HG02798 (cell line): ENCODE data around the gene RND3.

Source experiments
- ATAC-seq: cut with Tn5 transposase; IDR thresholded peaks from one replicate; pipeline ENCODE4 v1.9.1; 2021; ENCODE audit warnings: mild to moderate bottlenecking; ENCODE audit not compliant: unreplicated experiment, poor library complexity

The RND3 gene

GRCh38 chr2:150449856-150450255, 37.6 kb downstream of the RND3 start:
- no peak for ATAC-seq

DNA sequence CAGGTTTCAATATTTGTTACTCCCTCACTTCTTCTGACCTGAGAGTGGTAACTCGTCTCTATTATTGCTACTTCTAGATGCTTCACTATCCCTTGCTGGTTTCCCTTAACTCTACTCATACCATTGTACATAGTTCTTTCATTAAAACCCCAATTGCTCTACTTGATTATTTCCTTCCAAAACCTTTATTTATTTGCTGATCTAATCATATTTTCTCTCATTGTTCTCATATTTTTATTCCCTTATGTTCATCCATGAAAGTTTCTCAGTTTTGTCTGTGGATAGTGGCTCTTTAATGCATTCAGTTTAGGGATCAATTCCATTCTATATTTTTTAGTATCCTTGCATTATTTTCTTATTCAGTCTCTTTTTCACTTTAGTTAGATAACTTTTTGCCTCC, 42.1 kb downstream of the RND3 start:
- no peak for ATAC-seq

- no peak for ATAC-seq
Measured at GRCh38 chr2:150442484-150442883, 45.0 kb downstream of the RND3 start.

DNA sequence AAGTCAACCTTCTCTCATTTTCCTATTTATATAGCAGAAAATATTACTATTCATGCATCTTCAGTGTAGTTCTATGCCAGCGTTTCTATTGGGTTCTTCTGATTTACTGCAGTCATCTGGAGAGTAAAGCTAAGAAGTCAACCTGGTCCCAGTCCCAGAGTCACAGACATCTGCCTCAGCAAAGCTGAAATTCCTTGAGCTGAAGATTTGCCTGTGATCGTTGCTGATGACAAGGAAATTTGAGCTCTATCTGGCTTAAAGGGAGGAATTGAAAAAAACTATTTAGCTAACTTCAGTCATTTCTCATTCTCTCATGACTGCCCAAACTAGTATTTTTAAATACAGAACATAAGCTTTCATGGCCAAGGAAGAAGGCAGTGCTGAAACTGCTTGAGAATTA, 45.7 kb downstream of the RND3 start:
- ATAC-seq, result no peak

- no peak for ATAC-seq
Measured at GRCh38 chr2:150441226-150441625, 46.2 kb downstream of the RND3 start.

DNA sequence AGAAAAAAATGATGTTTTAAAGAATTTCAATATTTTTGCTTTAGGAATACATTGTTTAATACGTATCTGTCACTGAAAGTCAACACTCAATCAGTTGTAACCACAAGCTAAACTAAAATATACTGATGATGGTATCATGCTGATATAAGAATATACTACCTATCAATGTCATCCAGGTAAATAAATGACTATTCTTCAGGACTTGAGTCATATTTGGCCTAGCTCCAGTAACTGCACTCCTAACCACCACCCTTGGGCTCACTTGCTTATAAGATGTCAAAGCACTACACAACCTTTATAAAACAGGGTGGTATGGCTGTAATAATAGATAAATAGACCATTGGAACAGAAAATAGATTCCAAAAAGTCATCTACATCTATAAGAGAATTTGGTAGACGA, 48.8 kb downstream of the RND3 start:
- ATAC-seq, result no peak

- ATAC-seq, result no peak
Measured at GRCh38 chr2:150438041-150438440, 49.4 kb downstream of the RND3 start.

GRCh38 chr2:150432312-150432625, 55.2 kb downstream of the RND3 start:
- ATAC-seq, result no peak

- no peak for ATAC-seq
Measured at GRCh38 chr2:150431561-150432311, 55.7 kb downstream of the RND3 start.

DNA sequence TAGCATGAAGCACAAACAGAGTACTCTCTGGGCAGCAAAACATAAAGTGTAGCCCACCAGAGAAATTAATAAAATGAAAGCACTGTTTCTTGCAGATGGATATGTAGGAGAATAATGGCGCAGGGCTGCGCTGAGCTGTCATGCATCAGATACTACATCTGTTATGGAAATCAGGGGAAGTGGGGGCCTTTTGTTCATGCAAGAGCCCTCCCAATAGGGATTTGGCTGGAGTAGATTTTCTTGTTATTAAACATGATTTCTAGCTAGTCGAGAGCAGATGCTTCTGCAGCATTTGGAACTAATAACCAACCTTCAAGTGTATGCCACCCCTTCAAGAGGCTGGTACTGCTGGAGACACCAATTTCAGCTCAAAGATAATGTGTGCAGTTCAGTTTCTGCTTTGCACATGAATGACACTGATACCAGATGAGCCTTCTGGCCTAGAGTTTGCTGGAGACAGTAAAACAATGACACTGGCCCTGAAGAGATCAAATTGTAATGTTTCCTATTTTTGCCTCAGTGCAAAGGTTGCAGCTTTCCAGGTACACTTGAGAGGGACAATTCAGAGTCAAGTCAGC, 58.0 kb downstream of the RND3 start:
- no peak for ATAC-seq

DNA sequence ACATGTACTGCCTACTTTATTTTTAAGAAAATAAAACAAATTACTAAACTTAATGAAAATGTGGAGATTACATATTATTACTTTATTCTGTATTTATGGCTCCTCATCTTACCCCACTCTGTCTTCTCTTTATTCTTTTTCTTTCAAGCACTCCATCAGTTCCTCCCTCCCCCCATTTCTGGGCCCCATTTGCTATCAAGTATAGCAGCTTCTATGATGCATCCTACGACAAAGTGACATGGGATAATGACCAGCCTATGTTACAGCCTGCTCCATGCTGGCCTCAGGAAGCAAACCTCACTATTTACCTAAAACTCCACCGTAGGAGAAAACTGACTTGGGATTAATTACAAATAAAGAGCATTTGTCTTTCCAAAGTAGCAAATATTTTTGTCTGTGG, 58.8 kb downstream of the RND3 start:
- no peak for ATAC-seq

DNA sequence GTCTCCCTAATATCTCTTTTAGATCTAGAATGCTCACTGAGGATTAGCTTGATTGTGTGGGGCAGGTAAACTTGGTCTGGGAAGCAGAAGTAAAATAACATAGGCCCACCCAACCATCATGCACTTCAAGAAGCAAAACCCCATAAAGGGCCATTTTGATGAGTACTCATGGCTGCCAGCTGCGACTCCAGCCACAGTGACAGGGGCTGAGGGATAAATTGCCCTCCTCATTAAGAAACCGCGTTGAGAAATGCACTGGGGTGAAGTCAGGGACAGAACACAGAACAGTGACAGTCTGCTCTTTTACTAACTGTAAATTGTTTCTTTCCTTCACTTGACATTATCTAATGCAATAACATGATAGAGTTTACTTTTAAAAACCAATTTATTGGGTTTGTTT, 60.2 kb downstream of the RND3 start:
- no peak for ATAC-seq

- no peak for ATAC-seq
Measured at GRCh38 chr2:150426724-150427123, 60.7 kb downstream of the RND3 start.

- ATAC-seq, result no peak
Measured at GRCh38 chr2:150426315-150426714, 61.2 kb downstream of the RND3 start.

DNA sequence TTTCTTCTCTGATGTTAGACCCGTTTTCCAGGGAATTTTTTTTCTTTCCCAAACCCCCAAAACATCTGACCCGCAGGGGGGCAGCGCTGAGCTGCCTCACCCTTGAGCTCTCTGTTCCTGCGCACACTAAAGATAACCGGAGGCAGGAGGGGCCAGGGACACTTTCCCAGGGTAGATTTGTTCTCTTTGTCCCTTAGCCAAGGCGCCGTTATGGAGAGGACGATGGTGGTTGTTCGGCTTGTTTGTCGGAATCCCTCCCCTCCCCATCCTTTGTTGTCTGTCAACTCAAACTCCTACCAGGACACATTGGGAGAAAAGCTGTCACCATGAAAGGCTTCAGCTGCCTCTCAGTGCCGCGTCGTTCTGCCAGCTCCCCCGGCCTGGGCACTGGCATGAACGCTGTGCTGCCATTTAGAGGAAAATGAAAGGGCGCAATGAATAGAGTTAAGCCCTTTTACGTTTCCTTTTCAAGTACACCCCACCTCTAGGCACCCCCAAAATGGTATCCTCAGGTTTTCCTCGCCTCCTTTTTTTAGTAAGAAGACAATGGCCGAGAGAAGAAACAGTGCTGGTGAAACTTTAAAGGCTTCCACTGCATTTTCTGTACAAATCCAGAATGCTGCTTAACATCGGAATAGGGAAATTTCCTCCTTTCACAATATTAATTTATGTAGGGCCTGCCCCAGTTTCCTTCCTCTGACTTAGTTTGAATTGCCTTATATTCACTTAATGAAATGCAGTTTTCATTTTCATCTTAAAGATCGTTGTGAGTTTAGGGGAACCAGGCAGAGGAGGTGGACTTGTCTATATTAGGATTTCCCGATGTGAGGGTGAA, 62.1 kb downstream of the RND3 start:
- no peak for ATAC-seq

DNA sequence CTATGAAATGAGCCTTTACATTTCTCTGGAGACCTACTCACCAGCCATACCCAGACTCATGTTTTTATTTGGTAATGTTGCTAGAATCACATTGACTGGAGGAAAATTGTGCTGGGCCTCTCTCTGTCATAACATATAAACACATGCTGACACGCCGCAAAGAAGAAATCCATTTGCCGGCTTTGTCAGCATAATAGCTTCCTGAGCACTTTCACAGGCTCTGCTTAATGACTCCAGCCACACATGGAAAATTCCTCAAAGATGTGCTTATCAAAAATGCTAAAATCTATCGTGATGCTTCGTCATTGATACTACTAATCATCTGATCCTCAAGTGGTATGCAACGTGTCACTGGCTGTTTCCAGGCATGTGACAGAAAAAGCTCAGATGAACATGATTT, 63.1 kb downstream of the RND3 start:
- ATAC-seq, result no peak

- ATAC-seq, result no peak
Measured at GRCh38 chr2:150421126-150421651, 66.3 kb downstream of the RND3 start.

DNA sequence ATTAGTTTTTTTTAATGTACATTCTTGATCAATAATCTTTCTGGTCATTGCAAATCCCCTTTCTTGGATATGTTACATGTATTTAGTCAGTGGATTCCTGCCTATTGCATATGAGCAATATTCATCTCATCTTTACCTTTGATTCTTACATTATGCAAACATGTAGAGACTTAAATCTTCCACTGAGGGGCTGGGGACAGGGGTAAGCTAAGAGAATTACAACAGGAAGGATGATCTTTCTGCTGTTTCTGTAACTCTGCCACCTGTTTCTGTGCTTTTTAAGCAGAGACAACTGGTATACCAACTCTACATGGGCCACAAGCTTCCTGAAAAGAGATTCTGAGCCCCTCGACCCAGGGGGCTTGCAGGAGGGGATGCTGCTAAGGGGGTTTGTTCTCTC, 68.6 kb downstream of the RND3 start:
- no peak for ATAC-seq
